LNCAP (cell line): ENCODE measurements around the gene STOML1.

Source experiments
- CTCF ChIP-seq: fragments of 450-650 bp; IDR thresholded peaks from 2 replicates; pipeline ENCODE4 v1.5.1; 2017; ENCODE audit warnings: mild to moderate bottlenecking

The STOML1 gene

GRCh38 chr15:73952913-73953750 is 39.0 kb downstream of the STOML1 start:
- TF ChIP-seq CTCF = no peak

GRCh38 chr15:73952171-73952912 is 39.8 kb downstream of the STOML1 start:
- TF ChIP-seq CTCF = no peak

GRCh38 chr15:73951601-73952000 is 40.5 kb downstream of the STOML1 start:
- no peak for TF ChIP-seq CTCF

DNA sequence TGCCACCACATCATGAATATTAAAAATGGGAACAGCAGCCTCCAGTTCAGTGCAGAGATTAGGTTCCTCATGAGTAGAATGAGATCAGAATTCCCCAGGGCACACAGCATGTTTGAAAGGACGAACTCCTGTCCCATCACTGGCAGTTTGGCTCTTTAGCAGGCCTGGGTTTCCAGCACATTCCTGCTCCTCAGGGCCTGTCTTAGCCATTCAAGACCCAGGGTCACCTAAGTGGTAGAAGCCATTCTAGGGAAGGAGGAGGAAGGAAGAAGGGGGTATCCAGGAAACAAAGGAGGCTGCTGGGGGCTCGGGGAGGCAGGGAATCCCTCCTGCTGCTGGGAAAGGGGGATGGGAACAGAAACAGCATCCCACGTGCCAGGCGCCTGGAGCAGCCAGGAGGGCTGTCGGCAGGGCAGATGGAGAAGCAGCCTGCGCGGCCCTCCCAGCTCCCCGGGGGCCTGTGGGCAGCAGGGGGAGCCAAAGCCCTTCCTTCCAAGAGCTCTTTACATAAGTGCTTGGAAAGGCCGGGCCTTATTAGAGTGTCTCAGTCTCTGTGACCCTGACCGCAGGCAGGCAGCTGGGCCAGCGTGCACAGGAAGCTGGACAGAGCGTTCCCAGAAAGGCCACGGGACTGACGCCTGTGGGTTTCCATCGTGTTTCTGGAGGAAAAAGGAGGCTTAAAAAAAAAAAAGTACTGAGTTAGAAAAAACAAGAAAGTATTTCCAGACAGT is 41.1 kb downstream of the STOML1 start:
- peak; percentile 23 for TF ChIP-seq CTCF

GRCh38 chr15:73950479-73950830 is 41.6 kb downstream of the STOML1 start:
- no peak for TF ChIP-seq CTCF

- TF ChIP-seq CTCF = no peak
Measured at GRCh38 chr15:73949496-73949895, 42.6 kb downstream of the STOML1 start.

DNA sequence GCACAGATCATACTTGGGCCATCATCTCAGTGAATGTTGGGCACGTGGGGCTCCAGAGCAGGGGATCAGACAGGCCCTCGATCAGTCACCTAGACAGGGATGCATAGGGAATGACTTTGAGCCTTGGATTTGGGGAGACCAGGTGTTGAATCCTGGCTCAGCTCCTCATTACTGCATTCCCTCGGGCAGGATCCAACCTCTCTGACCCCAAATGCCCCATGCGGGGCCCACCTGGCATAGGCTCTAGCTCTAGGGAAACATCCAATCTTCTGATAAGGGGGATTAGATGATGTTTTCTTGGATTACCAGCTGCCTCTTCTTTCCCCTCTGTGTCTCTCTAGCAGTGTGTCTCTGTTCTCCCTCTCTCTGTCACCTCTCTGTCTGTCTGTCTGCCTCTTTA is 43.1 kb downstream of the STOML1 start:
- no peak for TF ChIP-seq CTCF
